Activated naive CD8-positive, alpha-beta T cell treated with anti-CD3 and anti-CD28 coated beads, Interleukin-2, amount 50 U/mL, for 16 hours (primary cell): ENCODE measurements around the gene SP2.
A peak's percentile ranks its signal among the peaks of the same experiment; 100 is the strongest.

ENCODE experiments used
- DNase-seq: peaks from one replicate; pipeline ENCODE4 v3.0.0-alpha.2; 2020; ENCODE audit warnings: low read depth, low spot score

The SP2 gene

DNA sequence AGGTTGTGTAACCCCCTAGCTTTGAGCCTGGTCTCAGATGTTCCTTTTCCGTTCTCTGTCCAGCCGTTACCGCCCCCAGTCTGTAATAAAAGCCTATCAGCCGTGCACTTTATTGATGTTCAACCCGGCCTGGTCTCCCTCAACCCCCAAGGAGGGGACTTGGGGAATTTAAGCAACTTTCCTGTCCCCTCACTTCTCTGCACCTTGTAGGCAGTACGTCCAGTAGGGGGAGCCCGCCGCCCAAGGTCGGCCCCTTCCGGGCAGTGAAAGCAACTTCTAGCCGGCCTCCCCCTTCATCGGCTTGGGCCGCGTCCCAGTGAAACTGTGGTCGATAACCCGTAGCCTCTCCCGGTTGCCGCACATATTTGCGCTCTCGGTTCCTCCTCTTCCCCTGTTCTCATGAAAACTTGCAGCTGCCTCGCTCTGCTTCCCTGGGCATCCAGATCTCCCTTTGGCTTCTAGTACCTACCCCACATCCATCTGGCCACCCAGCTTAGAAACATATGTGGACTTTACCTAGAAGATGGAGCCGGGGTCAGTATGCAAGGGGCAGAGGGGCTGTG, 53.2 kb downstream of the SP2 start:
- DNase-seq: peak; percentile 68

DNA sequence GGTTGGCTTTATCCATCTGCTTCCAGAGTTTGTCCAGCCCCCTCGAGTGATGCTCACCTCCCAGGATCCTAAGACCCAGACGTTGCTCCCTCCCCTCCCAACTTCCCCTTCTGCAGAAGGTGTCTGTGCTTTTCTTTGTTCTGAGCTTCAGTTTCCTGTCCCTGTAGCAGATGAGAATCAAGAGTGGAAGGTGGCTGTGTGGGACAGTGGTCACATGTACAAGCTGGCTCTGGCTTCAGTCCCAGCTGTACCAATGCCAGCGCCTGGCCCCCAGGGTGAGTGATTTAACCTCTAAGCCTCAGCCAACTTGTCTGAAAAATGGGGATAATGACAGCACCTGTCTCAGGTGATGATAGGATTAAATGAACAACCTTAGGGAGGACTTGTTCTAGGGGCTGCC, 53.9 kb downstream of the SP2 start:
- no peak for DNase-seq

DNA sequence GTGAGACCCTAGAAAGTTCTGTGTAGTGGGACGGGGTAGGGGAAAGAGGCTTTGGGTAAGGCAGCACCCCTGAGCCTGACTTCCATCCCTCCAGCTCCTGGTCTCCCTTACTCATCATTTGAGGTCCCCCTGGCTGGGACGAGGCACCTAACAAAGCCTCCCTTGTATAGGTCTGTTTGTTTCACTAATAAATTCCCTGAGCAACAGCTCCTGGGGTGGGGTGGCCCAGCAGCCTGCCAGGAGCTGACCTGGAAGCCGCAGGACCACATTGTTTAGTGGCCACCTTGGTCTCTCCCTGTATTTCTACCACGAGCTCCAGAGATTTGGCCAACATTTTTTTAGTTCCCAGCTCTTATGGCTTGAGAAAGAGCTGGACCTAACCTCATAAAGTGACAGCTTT, 54.4 kb downstream of the SP2 start:
- DNase-seq: no peak

DNA sequence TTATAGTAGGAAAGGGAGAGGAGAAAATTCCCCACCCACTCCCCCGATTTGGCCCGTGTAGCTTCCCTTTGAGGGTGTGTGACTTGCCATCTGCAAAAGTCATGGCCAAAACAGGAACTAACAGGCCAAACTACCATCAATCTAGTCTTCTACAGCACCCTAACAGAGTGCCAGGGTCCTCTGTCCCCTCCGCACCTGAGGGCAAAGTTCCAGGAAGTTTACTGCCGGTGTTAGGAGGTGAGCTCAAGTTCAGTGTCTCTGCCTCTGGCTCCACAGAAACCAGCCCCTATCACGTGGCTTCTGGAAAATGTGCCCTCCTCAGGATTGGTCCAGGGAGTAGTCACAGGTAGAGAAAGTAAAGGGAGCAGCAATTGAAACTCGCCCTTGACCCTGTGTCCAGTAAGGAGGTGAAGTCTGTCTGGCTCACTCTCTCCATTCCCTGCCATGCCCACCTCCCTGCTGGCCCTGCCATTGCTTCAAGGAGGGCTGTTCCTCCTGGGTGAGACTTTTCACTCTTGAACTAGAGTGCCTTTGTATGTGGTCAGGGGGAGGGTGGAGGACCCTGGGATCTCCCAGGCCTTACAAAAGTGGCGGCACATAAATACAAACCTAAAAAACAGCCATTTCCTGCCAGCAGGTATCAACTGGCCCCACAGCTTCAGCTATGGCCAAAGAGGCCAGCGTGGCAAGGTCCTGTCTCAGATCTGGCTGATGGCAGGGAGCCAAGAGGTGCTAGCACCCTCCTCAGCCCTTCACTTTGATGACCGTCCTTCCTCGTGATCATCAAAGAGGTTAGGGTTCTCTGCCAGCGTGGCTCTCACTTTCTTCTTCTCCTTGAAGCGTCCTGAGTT, 56.4 kb downstream of the SP2 start:
- DNase-seq: no peak

DNA sequence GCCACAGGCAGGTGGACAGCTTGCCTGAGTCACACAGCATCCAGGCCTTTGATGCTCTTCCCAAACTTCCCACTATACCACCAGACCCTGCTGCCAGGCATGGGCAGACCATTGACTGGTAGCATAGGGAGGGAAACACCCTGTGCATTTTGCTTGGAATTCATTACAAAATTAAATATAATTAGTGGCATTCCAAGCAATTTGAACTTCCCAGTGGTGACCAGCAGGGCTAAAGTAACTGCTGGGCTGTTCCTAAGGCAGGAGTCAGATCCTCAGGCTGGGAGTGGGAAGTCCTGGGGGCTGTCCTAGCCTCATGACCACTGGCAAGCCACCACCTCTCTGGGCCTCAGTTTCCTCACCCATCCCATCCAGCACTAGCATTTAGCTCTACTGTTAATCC, 57.9 kb downstream of the SP2 start:
- DNase-seq: no peak

DNA sequence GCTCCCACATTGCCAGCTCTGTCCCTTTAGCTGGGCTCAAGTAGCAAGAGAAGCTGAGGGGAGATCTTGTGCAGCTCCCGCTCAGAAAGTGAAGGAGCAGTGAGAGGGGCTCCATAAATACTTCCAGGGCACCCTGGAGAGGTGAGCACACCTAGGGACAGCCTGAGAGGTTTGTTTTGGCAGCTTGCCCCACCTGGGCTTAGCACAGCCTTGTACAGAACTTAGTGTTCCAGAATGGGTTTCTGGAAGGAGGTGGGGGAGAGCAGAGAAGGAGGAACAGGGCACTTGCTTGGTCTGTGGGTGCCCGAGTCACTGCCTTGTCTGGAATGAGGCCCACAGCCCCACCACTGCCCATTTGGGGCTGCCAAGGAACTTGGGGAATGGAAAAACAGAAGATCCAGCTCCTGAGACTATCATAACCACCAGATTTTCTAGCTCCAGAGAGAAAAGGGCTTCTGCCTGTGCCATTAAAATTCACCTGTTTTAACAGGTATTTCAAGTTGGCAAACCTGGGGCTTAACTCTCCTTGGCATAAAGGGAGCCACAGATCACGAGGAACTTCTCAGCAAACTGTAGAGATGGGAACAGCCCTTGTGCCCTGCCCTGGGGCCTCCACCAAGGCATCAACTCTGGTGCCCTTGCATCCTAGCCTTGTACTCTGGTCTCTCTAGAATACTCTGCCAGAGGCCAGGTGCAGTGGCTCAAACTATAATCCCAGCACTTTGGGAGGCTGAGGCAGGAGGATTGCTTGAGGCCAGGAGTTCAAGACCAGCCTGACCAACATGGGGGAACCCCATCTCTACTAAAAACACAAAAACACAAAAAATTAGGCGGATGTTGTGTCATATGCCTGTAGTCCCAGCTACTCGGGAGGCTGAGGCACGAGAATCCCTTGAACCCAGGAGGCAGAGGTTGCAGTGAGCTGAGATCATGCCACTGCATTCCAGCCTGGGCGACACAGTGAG, 59.7 kb downstream of the SP2 start:
- no peak for DNase-seq

DNA sequence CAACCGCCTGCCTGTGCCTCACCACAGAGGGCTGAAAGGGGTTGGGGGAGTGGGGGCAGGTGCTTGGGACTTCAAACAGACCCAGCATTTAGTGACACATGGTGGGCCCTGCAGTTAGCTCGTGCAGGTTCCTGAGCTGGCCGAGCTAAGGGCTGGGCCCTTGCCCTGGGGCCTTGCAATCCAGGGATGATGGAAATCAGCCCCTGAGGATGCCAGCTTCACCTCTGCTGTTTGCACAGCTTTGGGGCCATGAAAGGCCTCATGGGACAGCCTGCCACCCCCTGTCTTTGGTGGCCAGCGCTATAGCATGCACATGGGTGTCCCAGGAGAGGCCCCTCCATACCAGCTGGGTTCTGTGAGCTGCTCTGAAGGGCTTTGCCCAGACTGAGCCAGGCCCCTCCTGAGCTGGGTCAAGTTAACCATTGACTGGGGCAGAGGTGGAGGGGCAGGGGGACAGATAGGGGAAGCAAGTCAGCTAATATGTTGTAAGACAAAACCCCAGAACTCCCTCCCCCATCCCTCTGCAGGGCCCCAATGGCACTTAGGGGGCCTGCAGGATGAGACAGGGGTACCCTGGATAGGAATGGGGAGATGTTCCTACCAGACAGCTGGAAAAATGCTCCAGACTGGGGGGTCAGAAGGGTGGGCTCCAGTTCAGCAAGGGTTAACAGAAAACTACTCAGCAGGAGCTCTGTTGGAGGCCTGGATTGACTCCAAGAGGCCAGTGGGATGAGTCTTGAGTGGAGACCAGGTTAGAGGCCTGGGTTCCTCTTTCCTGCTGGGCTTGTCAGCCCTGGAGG, 61.0 kb downstream of the SP2 start:
- DNase-seq: no peak

DNA sequence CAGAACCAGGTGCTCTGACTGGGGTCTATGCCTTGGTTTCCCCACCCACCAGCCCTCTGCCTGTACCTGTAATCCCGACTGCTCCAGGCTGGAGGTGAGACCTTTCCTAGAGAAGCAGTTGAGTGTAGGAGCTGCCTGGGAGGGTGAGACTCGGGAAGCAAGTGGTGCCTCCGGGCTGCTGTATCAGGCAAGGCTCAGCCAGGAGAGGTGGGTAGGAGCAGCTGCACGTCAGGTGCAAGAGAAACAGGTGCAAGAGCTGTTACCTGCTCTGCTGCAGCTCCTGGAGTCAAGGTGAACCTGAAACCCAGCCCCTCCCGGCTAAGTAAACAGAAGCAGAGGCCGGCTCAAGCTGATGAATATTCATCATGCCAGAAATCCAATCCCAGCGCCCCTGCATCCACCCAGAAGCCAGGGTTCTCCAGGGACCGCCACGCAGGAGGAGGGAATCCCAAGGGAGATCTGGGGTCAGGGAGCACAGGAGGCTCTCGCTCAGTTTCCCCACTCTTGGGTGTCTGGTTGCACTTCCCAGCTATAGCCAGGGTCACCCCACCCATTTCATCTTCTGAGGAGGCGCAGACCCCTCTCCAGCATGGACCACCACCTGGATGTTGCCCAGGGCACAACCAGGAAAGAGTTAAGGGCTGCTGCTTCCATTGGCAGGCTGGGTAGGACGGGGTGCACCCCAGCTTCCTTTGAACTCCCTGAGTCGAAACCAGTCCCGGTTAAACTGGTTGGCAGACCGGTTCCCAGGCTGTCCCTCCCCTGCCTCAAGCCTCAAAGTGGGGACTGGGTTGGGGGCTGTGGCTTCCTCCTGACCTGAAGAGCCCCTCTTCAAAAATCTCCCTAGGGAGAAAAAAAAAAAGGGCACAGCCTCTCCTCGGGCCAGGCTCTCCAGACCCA, 61.8 kb downstream of the SP2 start, which contains the start of gene PRR15L:
Gene PRR15L (minus strand): TSS at position 293 of the 900 bp plus-strand sequence. CDS start 4,649 bp downstream, outside the sequence.
- DNase-seq: no peak

DNA sequence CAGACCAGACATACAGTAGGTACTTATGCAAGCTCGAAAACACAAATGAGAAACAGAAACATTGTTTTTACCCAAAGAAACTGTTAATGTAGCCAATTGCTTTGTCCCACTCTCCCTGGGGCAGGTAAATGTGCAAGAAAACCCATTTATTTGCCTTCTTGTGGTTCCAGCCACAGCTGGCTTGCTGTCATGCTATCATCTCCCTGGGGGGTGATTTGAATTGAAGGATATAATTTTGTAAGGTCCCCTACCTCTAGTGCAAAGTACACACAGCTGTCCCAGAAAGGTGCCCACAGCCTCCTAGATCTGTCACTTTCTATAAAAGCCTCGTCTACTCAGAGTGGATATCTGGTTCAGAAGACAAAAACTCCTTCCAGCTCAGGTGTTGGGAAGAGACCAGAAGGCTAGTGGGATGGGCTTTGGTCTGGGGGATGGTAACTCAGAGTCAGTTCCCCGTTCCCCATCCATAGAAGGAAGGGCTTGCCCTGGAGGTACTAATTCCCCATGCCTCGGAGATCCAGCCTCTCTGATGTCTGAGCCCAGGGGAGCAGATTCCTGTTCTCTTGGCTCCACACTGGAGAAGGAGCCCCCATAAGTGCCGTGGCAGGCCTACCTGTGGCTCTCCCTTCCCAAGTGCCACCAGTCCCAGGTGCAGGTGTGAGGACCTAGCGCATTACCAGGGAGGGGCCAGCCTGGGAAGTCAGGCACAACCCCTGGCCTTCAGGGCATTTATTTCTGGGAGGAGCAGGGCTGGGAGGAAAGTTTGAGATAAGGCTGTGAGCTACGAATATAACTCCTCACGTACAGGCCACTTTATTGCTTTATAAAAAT, 64.0 kb downstream of the SP2 start:
- DNase-seq: no peak

DNA sequence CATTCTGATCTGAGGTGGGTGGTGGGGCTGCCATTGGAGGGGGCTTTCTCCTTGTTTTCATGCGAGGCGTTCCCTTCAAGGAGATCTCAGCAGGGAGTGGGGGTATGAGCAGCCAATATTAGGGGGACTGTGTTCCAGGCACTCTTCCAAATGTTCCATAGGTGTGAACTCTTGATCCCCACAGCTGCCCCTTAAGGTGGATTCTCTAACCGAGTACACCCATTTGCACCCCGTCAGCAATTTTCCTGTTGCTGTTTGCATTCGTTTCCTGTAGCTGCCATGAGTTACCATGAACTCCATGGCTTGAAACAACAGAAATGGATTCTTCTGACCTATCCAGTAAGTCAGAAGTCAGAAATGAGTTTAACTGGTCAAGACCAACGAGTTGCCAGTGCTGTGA, 65.4 kb downstream of the SP2 start:
- no peak for DNase-seq

DNA sequence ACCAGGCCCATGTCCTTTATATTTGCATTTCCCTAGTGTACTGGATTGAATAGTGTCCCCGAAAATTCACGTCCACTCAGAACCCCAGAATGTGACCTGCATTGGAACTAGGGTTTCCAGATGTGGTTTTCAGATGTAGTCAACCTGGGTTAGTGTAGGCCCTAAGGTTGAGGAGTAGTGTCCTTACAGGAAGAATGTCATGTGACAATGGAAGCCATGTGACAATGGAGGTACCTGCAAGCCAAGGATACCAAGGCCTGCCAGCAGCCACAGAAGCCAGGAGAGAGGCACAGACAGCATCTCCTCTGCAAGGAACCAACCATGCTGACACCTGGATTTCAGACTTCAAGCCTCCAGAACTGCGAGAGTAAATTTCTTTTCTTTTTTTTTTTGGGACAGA, 66.9 kb downstream of the SP2 start:
- DNase-seq: no peak

DNA sequence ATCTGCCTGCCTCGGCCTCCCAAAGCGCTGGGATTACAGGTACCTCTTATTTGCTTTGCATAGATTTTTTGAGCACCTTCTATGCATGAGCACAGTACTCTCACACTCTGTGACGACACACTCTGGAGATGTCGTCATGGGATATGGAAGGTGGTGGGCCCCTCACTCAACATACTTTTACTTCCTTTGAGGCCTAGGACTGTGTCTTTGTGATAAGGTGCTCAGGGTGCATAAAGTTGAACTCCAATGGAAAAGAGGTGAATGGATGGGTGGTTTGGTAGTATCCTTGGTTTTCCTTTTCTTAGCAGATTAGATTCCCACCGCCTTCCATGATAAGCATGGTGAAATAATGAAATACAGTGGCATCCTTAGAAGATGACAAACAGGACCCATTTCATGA, 68.8 kb downstream of the SP2 start:
- DNase-seq: no peak

DNA sequence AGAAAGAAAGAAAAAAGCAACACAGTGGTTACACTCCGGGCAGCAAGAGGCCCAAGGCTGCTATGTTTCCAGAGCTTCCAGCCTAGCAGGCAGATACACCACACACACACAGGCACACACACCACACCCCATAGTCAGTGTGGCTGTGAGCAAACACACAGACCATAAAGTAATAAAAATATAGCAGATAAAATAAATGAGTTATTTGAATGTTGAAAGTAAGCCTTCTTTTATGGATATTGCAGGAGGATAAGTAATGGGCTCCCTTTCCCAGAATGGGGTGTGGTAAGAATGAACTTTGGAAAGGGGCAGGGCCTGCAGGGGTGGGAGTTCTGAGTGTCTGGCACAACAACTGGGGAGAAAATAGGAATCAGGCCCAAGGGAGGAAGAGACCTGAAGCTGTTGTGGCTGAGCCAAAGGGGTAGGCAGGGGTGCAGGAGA, 70.1 kb downstream of the SP2 start:
- DNase-seq: no peak

DNA sequence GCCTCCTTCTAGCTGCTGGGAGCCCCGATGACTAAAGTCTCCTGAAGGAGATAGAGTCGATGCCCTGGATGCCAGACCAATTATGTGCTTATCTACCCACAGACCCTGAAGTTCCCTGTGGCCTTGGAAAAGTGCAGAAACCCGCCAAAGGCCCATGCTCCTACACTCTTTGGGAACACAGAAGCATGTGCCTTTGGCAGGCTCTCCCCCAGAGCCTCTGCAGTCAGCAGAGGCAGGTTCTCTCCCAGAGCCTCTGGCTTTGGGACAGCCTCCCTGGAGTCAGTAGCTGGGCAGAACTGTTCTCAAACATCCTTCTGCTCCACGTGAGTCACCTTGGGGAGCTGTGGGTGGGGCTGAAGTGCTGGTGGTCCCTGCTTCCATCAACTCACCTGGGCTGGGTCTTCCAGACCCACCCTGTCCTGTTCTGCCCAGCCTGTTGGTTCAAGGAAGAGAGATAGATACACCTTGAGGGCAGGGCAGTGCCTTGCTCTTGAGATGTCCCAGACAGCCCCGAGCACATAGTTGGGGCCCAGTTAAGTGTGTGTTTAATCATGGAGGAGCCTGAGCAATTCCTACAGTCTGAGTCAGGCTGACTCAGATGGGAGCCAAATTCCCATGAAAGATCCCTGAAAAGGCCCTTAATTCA, 71.7 kb downstream of the SP2 start:
- DNase-seq: no peak

DNA sequence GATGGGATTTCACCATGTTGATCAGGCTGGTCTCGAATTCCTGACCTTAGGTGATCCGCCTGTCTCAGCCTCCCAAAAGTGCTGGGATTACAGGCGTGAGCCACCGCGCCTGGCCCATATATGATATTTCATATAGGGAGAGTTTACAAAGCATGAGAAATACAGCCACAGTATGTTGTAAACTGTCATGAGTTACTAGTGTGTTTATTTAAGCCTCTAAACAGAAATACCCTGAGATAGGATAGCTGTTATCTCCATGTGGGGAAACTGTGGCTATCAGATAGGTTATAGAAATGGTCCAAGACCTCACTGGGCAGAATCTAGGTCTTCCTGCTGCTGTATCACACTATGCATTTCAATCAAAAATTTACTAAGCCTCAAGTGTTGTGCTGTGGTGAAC, 72.8 kb downstream of the SP2 start:
- no peak for DNase-seq

DNA sequence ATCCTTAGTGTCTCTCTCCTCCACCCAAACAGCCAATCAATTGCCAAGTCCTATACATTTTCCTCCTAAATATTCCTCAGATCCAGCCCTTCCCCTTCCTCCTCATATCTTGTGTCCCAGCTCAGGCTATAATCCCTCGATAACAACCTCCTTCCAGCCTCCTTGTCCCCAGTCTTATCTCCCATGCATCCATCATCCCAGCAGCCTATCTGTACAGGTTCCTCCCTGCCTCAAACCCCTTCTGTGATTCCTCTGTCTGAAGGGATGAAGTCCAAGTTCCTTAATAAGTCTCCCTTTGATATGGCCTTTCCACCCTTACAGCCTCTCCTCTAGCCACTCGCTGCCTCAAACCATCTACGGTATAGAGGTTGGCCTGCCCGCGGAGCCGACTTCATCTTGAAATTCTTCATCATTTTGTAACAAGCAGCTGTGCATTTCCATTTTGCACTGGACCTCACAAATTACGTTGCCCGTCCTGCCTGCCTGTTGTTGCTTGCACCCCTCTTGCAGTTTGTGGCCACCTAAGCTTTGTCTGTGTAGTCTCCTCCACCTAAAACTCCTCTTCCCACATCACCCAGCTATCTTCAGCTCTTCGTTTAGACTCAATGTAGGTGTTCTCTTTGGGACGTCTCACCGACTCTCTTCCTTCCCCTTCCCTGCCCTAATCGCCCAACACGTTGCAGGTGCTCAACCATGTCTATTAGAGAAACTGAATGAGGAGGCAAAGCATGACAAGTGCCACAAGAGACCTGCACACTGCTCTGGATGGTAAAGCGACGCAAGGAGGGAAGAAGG, 74.1 kb downstream of the SP2 start:
- DNase-seq: no peak

DNA sequence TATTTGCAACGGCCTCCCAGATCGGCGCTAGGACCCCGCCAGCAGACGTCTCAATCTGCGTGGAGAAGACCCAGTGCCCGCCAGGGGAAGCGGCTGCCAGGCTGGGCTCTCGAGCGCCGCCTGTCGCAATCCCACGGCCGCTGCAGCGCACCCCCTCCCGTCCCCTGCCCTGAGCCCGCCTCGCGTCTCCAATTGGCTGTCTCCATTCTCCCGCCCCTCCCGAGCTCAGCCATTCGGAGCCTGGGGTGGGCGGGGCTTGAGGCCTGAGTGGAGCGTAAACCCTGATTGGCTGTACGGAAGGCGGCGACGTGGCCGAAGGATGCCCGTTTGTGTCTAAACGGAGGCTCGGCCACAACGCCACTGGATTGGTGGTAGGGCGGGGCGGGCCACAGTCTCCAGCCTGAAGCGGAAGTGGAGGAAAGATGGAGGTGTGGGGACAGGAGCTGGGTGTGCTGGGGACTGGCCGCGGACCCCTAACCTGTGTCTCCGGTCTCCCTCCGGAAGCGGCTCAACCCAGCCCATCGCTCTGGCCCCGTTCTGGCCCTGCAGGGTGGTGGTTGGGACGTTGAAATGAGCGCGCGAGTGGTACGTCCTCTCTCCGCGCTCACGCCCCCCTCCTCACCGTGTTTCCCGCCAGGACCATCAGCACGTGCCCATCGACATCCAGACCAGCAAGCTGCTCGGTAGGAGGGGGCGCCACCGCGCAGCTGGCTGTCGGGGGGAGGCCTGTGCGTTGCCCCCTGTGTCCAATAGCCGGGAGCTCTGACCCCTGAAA, 74.9 kb downstream of the SP2 start, which contains the start of gene CDK5RAP3:
Gene CDK5RAP3 (plus strand): TSS at position 389 of the 775 bp plus-strand sequence. CDS start 34 bp downstream, at position 423.
- peak; percentile 99 for DNase-seq
